Measurements from ENCODE around the gene CCDC63. TPM values are rescaled to one million over a fixed set of nuclear protein-coding genes. Genes with fewer than 3 reads are reported as not detected.

Gene CCDC63
- total RNA-seq, 2 experiments from 2014 or later = not detected

DNA sequence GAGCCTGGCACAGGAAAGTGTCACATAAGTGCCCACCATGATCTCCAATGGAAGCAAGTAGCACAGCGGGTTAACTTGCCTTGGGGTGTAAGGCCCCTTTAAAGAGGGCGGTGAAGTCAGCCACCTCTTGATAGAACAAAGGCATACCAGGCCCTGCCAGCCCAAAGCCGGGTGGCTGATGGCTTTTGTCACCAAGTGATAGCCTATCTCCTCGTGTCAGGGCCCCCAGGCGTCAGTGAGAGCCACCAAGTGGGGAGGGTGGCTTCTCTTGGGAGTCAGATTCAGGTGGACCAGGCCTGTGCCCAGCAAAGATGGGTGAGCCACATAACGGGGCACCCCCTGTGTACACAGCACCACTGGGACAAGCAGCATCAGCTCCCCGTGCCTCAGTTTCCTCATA lies 81.9 kb downstream of the CCDC63 start:
- H3K27ac ChIP-seq (ENCODE audit: low read depth in 1 of 2, low read length in 2 of 2) = no peak overlapping the region
- POLR2A ChIA-PET = no interaction called here
- peaks cover 0 to 3% of the 10 kb centered on the region in 2 experiments for H3K9me3 ChIP-seq (ENCODE audit: control insufficient read depth in 1 of 2, insufficient read depth in 1 of 2, low read length in 2 of 2)
- H3K27me3 ChIP-seq (ENCODE audit: control insufficient read depth in 1 of 2, insufficient read depth in 2 of 2, low read length in 2 of 2) = no peaks in the 10 kb centered on the region
- Mint-ChIP-seq H3K36me3 (ENCODE audit: low read depth) (no peaks in the 10 kb centered on the region), H3K9me3 (no peaks in the 10 kb centered on the region), H3K27me3 (peaks cover 9% of the 10 kb centered on the region), H3K4me3 (no peak overlapping the region), H3K27ac (no peak overlapping the region), H3K4me1 (ENCODE audit: low read depth) (no peaks in the 10 kb centered on the region)
- CTCF ChIA-PET = no interaction called here
- no peaks in the 10 kb centered on the region for H3K4me1 ChIP-seq (ENCODE audit: insufficient read depth, low read length)
- ATAC-seq (ENCODE audit: poor library complexity) (no peak), DNase-seq (no peak)
- intact Hi-C loops (cut with DNase I, micrococcal nuclease) = no loop called here
- TF ChIP-seq, protein P1, sequence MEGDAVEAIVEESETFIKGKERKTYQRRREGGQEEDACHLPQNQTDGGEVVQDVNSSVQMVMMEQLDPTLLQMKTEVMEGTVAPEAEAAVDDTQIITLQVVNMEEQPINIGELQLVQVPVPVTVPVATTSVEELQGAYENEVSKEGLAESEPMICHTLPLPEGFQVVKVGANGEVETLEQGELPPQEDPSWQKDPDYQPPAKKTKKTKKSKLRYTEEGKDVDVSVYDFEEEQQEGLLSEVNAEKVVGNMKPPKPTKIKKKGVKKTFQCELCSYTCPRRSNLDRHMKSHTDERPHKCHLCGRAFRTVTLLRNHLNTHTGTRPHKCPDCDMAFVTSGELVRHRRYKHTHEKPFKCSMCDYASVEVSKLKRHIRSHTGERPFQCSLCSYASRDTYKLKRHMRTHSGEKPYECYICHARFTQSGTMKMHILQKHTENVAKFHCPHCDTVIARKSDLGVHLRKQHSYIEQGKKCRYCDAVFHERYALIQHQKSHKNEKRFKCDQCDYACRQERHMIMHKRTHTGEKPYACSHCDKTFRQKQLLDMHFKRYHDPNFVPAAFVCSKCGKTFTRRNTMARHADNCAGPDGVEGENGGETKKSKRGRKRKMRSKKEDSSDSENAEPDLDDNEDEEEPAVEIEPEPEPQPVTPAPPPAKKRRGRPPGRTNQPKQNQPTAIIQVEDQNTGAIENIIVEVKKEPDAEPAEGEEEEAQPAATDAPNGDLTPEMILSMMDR (IDR thresholded peaks at IDR 0.05) = no peak
- no peaks in the 10 kb centered on the region for H3K36me3 ChIP-seq (ENCODE audit: insufficient read depth, low read length)
- no peak overlapping the region for H3K4me3 ChIP-seq (ENCODE audit: low read length)

DNA sequence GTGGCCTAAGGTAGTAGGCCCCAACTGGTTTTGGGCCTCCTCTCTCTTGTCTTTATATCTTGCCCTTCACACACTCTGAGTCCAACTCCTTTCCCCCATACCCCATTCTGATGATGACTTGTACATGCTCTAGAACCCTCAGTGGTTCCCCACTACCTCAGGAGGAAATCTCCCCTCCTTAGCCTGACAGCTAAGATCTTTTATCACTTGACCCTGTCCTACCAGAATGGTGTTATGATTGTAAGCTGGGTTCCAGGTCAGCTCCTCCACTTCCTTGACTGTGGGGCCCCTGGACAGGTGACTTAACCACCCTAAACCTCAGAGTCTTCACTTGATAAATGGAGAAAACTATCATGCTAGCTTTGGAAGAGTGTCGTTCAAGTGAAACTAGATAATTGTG lies 83.0 kb downstream of the CCDC63 start:
- ChIA-PET CTCF (no interaction called here), POLR2A (no interaction called here)
- Histone ChIP-seq H3K36me3 (ENCODE audit: insufficient read depth, low read length) (no peaks in the 10 kb centered on the region), H3K27me3 (ENCODE audit: control insufficient read depth in 1 of 2, insufficient read depth in 2 of 2, low read length in 2 of 2) (no peaks in the 10 kb centered on the region), H3K27ac (ENCODE audit: low read depth in 1 of 2, low read length in 2 of 2) (no peak overlapping the region), H3K4me1 (ENCODE audit: insufficient read depth, low read length) (no peaks in the 10 kb centered on the region), H3K9me3 (ENCODE audit: control insufficient read depth in 1 of 2, insufficient read depth in 1 of 2, low read length in 2 of 2) (peaks cover 0 to 5% of the 10 kb centered on the region in 2 experiments), H3K4me3 (ENCODE audit: low read length) (no peak overlapping the region)
- Mint-ChIP-seq H3K27ac (no peak overlapping the region), H3K36me3 (ENCODE audit: low read depth) (no peaks in the 10 kb centered on the region), H3K27me3 (peaks cover 19% of the 10 kb centered on the region), H3K4me3 (no peak overlapping the region), H3K9me3 (no peaks in the 10 kb centered on the region), H3K4me1 (ENCODE audit: low read depth) (no peaks in the 10 kb centered on the region)
- TF ChIP-seq, protein P1 (IDR thresholded peaks at IDR 0.05) = no peak
- ATAC-seq (ENCODE audit: poor library complexity) (no peak), DNase-seq (no peak)
- intact Hi-C loops (cut with DNase I, micrococcal nuclease) = loop anchor here in 1 of 2 experiments (10.0 kb wide), 1 partner anchor 245 kb away; no protein-coding TSS in a partner anchor

DNA sequence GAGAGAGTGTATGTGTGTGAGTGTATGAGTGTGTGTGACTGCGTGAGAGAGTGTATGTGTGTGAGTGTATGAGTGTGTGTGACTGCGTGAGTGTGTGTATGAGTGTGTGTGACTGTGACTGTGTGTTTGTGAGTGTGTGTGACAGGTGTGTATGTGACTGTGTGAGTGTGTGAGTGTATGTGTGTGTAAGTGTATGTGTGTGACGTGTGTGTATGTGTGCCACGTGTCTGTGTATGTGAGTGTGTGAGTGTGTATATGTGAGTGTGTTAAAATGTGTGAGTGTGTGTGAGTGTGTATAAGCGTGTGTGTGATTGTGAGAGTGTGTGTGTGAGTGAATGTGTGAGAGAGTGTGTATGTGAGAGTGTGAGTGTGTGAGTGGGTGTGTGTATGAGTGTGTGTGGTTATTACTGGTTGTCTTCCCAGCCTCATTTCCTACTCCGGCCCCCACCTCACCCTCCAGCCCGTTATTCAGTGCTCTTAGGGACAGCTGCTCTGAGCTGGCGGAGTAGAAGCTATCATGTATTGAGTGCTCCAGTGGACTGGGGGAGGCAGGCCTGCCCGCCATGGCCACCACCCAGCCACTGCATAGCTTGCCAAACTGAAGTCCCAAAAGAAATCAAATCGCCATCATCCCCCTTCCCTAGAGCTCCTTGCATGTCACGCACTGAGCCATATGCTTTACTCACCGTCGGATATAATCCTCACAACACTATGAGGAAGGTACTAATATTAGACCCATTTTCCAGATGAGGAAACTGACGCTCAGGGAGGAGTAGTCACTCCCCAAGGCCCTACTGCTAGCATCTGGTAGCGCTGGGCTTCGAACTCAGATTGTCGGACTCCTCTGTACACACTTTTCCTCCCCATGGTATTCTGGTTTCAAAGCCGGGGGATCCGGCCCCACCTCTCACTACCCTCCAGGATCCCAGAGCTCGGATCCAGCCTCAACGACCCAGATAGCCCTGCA lies 83.8 kb downstream of the CCDC63 start:
- CTCF ChIA-PET = no interaction called here
- TF ChIP-seq, protein P1 (IDR thresholded peaks at IDR 0.05) = no peak
- intact Hi-C loops (cut with DNase I, micrococcal nuclease) = loop anchor here in 1 of 2 experiments (10.0 kb wide), 1 partner anchor 244 kb away; no protein-coding TSS in a partner anchor

More for the DNA sequence above, 83.8 kb downstream of the CCDC63 start:
- no peak overlapping the region for H3K27ac ChIP-seq (ENCODE audit: low read depth in 1 of 2, low read length in 2 of 2)
- Mint-ChIP-seq H3K4me1 (ENCODE audit: low read depth) (no peaks in the 10 kb centered on the region), H3K9me3 (no peaks in the 10 kb centered on the region), H3K27ac (no peak overlapping the region), H3K36me3 (ENCODE audit: low read depth) (no peaks in the 10 kb centered on the region), H3K4me3 (no peak overlapping the region), H3K27me3 (peaks cover 22% of the 10 kb centered on the region)
- no peak overlapping the region for H3K4me3 ChIP-seq (ENCODE audit: low read length)
- H3K4me1 ChIP-seq (ENCODE audit: insufficient read depth, low read length) = no peaks in the 10 kb centered on the region
- DNase-seq (no peak), ATAC-seq (ENCODE audit: poor library complexity) (no peak)
- peaks cover 0 to 5% of the 10 kb centered on the region in 2 experiments for H3K9me3 ChIP-seq (ENCODE audit: control insufficient read depth in 1 of 2, insufficient read depth in 1 of 2, low read length in 2 of 2)
- H3K36me3 ChIP-seq (ENCODE audit: insufficient read depth, low read length) = no peaks in the 10 kb centered on the region
- no peaks in the 10 kb centered on the region for H3K27me3 ChIP-seq (ENCODE audit: control insufficient read depth in 1 of 2, insufficient read depth in 2 of 2, low read length in 2 of 2)
- POLR2A ChIA-PET = no interaction called here

Measured in CD4-positive, alpha-beta T cell (primary cell).